GM18508 (cell line): ENCODE measurements around the gene B3GALT5.

Source experiments
- ATAC-seq: cut with Tn5 transposase; IDR thresholded peaks from one replicate; pipeline ENCODE4 v1.9.1; 2021; ENCODE audit warnings: moderate number of reproducible peaks; ENCODE audit not compliant: insufficient read depth, unreplicated experiment

Gene B3GALT5

GRCh38 chr21:39663066-39663465 is 50.3 kb downstream of the B3GALT5 start:
- ATAC-seq, result no peak

- no peak for ATAC-seq
Measured at GRCh38 chr21:39663742-39664492, 51.2 kb downstream of the B3GALT5 start.

GRCh38 chr21:39664586-39664985 is 51.8 kb downstream of the B3GALT5 start:
- no peak for ATAC-seq

GRCh38 chr21:39666026-39666425 is 53.3 kb downstream of the B3GALT5 start:
- ATAC-seq, result no peak

- no peak for ATAC-seq
Measured at GRCh38 chr21:39666681-39667315, 54.1 kb downstream of the B3GALT5 start.

- no peak for ATAC-seq
Measured at GRCh38 chr21:39667353-39667891, 54.7 kb downstream of the B3GALT5 start.

- no peak for ATAC-seq
Measured at GRCh38 chr21:39668369-39668768, 55.6 kb downstream of the B3GALT5 start.

GRCh38 chr21:39669485-39669884 is 56.7 kb downstream of the B3GALT5 start:
- ATAC-seq, result no peak

GRCh38 chr21:39669976-39670661 is 57.4 kb downstream of the B3GALT5 start:
- no peak for ATAC-seq

GRCh38 chr21:39670701-39671100 is 58.0 kb downstream of the B3GALT5 start:
- ATAC-seq, result no peak

GRCh38 chr21:39671986-39672385 is 59.2 kb downstream of the B3GALT5 start:
- no peak for ATAC-seq

GRCh38 chr21:39673163-39673562 is 60.4 kb downstream of the B3GALT5 start:
- no peak for ATAC-seq

- no peak for ATAC-seq
Measured at GRCh38 chr21:39673736-39674135, 61.0 kb downstream of the B3GALT5 start.

GRCh38 chr21:39674801-39675200 is 62.1 kb downstream of the B3GALT5 start:
- no peak for ATAC-seq

GRCh38 chr21:39675590-39675989 is 62.9 kb downstream of the B3GALT5 start:
- ATAC-seq, result no peak

GRCh38 chr21:39675993-39676661 is 63.4 kb downstream of the B3GALT5 start:
- no peak for ATAC-seq

- ATAC-seq, result no peak
Measured at GRCh38 chr21:39680216-39680615, 67.5 kb downstream of the B3GALT5 start.

- ATAC-seq, result no peak
Measured at GRCh38 chr21:39681257-39681656, 68.5 kb downstream of the B3GALT5 start.

GRCh38 chr21:39681845-39682244 is 69.1 kb downstream of the B3GALT5 start:
- no peak for ATAC-seq

- no peak for ATAC-seq
Measured at GRCh38 chr21:39685236-39685635, 72.5 kb downstream of the B3GALT5 start.

- no peak for ATAC-seq
Measured at GRCh38 chr21:39685991-39686390, 73.3 kb downstream of the B3GALT5 start.
